ENCODE data around the gene NAPG.

DNA sequence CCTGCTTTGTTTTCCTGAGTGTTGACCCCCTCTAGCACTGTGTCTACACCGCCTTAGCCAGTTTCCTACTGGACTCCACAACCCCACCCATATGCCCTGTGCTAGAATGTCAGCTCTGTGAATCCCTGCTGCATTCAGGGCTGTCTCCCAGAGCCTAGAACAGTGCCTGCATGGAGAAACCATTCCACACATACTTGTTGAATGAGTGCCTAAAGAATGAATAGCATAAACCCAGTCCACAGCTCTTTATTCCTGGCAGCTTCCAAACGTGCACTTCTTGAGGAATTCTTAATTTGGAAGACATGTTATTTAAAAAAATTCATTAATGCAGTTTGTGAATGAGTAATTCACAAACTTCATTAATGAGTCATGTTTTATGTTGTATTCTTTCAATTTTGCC lies 6.5 kb upstream of the NAPG start:
- TF ChIP-seq POLR2AphosphoS5 (IDR thresholded peaks at IDR 0.05) (no peak), POLR2A (IDR thresholded peaks at IDR 0.05) (no peak)

All from spleen (tissue), 3 donors.